A549 (cell line): ENCODE results near the gene C1orf167. TPM values are rescaled to one million over a fixed set of nuclear protein-coding genes. Genes with fewer than 3 reads are reported as not detected.

Experiments used
- ATAC-seq, 2 experiments: fragments of 200-7000 bp in 1 of 2; fragments of >200 bp in 1 of 2; cut with Nextera tagmentation in 1 of 2; cut with Tn5 transposase in 1 of 2; 3 replicates each; pipeline versions ENCODE4 v1.8.0 to v1.9.1; 2018 to 2020; ENCODE audit warnings: mild to moderate bottlenecking in 1 of 2, moderate library complexity in 1 of 2
- CTCF ChIA-PET: fragments of 300-600 bp; sonication (Branson Sonifier 250); formaldehyde crosslinking; extraction: SDS; loops from one replicate; lab custom pipeline; 2021; ENCODE audit warnings: antibody characterized with exemption, inconsistent platforms; lab: Yijun Ruan, JAX
- POLR2A ChIA-PET: fragments of 350-600 bp; formaldehyde crosslinking; extraction: SDS; loops from one replicate; lab custom pipeline; 2021; ENCODE audit warnings: antibody characterized with exemption, inconsistent platforms; lab: Yijun Ruan, JAX
- DNase-seq, 2 experiments: peaks; one replicate each; pipeline versions ENCODE4 v3.0.0 to v3.0.0-alpha.2; 2011 to 2016; ENCODE audit warnings: low read depth in 1 of 2, low spot score in 1 of 2
- FAIRE-seq: peaks from 2 replicates; lab custom pipeline; 2011; peaks lifted over from hg19 to GRCh38; lab: Jason Lieb, UNC
- H3K27ac ChIP-seq, 2 experiments: fragments of >200 bp; sonication (Bioruptor Twin); formaldehyde crosslinking; 3 replicates each; pipeline ENCODE4 v1.5.1; 2016 to 2017
- H3K4me1 ChIP-seq: fragments of >200 bp; sonication (Bioruptor Twin); formaldehyde crosslinking; 3 replicates; pipeline ENCODE4 v1.6.1; 2016
- H3K4me2 ChIP-seq: fragments of >200 bp; sonication (Bioruptor Twin); formaldehyde crosslinking; 3 replicates; pipeline ENCODE4 v1.6.1; 2016
- H3K4me3 ChIP-seq: fragments of >200 bp; sonication (Bioruptor Twin); formaldehyde crosslinking; 3 replicates; pipeline ENCODE4 v1.5.1; 2016
- H3K9me3 ChIP-seq: fragments of >200 bp; sonication (Bioruptor Twin); formaldehyde crosslinking; 3 replicates; pipeline ENCODE4 v1.6.1; 2016
- BCL3 ChIP-seq: fragments of >200 bp; sonication (Bioruptor Twin); formaldehyde crosslinking; IDR thresholded peaks from 3 replicates; pipeline ENCODE4 v1.6.1; 2016
- BHLHE40 ChIP-seq: IDR thresholded peaks from 2 replicates; pipeline ENCODE4 v1.6.1; 2012; ENCODE audit warnings: low read depth, low read length, inconsistent platforms
- CBX2 ChIP-seq: fragments of 200-600 bp; sonication (generic); IDR thresholded peaks from 2 replicates; pipeline ENCODE4 v1.6.1; 2016; ENCODE audit warnings: low read depth, mild to moderate bottlenecking, borderline replicate concordance
- CEBPB ChIP-seq, 2 experiments: fragments of >200 bp in 1 of 2; sonication (Bioruptor Twin) in 1 of 2; formaldehyde crosslinking in 1 of 2; IDR thresholded peaks; 2 replicates each; pipeline ENCODE4 v1.6.1; 2012 to 2016
- CHD4 ChIP-seq: fragments of 200-600 bp; sonication (generic); IDR thresholded peaks from 2 replicates; pipeline ENCODE4 v1.6.1; 2016; ENCODE audit warnings: antibody characterized with exemption, mild to moderate bottlenecking, borderline replicate concordance
- EHF ChIP-seq: fragments of 250-450 bp; sonication (Bioruptor Pico); IDR thresholded peaks from 2 replicates; pipeline ENCODE4 v1.5.0; 2020; ENCODE audit warnings: mild to moderate bottlenecking
- EHMT2 ChIP-seq: fragments of 200-600 bp; sonication (generic); IDR thresholded peaks from 2 replicates; pipeline ENCODE4 v1.6.1; 2016; ENCODE audit warnings: antibody characterized with exemption, low read depth, mild to moderate bottlenecking, moderate library complexity
- EP300 ChIP-seq, 2 experiments: fragments of >200 bp; sonication (Bioruptor Twin); formaldehyde crosslinking; IDR thresholded peaks; 2 replicates in 1 of 2; 3 replicates in 1 of 2; pipeline ENCODE4 v1.6.1; 2016 to 2017
- FOSB ChIP-seq: fragments of 250-450 bp; sonication (Bioruptor Pico); IDR thresholded peaks from 2 replicates; pipeline ENCODE4 v1.5.0; 2020; ENCODE audit warnings: mild to moderate bottlenecking, moderate library complexity
- FOSL2 ChIP-seq, 2 experiments: fragments of 450-650 bp in 1 of 2; fragments of >200 bp in 1 of 2; sonication (Bioruptor Twin) in 1 of 2; formaldehyde crosslinking; IDR thresholded peaks; 2 replicates each; pipeline versions ENCODE4 v1.5.0 to v1.6.1; 2016 to 2020; ENCODE audit warnings: mild to moderate bottlenecking in 1 of 2, moderate library complexity in 1 of 2
- HES2 ChIP-seq: fragments of >200 bp; sonication (Bioruptor Twin); formaldehyde crosslinking; IDR thresholded peaks from 2 replicates; pipeline ENCODE4 v1.6.1; 2016
- HMGXB4 ChIP-seq: fragments of 250-450 bp; sonication (Bioruptor Pico); IDR thresholded peaks from 2 replicates; pipeline ENCODE4 v1.5.0; 2021; ENCODE audit warnings: mild to moderate bottlenecking, moderate library complexity, borderline replicate concordance
- HOXB5 ChIP-seq: fragments of 250-450 bp; sonication (Bioruptor Pico); IDR thresholded peaks from 2 replicates; pipeline ENCODE4 v1.5.0; 2020; ENCODE audit warnings: mild to moderate bottlenecking, moderate library complexity
- JUN ChIP-seq, 2 experiments: fragments of >200 bp; sonication (Bioruptor Twin); formaldehyde crosslinking; IDR thresholded peaks; 2 replicates in 1 of 2; 3 replicates in 1 of 2; pipeline ENCODE4 v1.6.1; 2016 to 2017
- MAFK ChIP-seq: fragments of 450-650 bp; IDR thresholded peaks from 2 replicates; pipeline ENCODE4 v1.6.1; 2014; ENCODE audit not compliant: partially characterized antibody
- NR3C1 ChIP-seq: fragments of >200 bp; sonication (Bioruptor Twin); formaldehyde crosslinking; IDR thresholded peaks from 3 replicates; pipeline ENCODE4 v1.6.1; 2017
- RARB ChIP-seq: fragments of 250-450 bp; sonication (Bioruptor Pico); IDR thresholded peaks from 2 replicates; pipeline ENCODE4 v1.8.0; 2021; ENCODE audit warnings: mild to moderate bottlenecking, moderate library complexity
- TFCP2L1 ChIP-seq: fragments of 250-450 bp; sonication (Bioruptor Pico); IDR thresholded peaks from 2 replicates; pipeline ENCODE4 v1.5.0; 2021; ENCODE audit warnings: mild to moderate bottlenecking
- USF2 ChIP-seq: fragments of 450-650 bp; IDR thresholded peaks from 2 replicates; pipeline ENCODE4 v1.6.1; 2014; ENCODE audit warnings: antibody characterized with exemption
- ZSCAN20 ChIP-seq: fragments of 250-450 bp; sonication (Bioruptor Pico); IDR thresholded peaks from 2 replicates; pipeline ENCODE4 v1.8.0; 2022; ENCODE audit warnings: mild to moderate bottlenecking, moderate library complexity
- WGBS: methylation state at CpG from one replicate; pipeline ENCODE4 v1.1.6; 2017; ENCODE audit errors: missing lambda C conversion rate; 5-methylcytosine and 5-hydroxymethylcytosine counted together
- polyA plus RNA-seq, 4 experiments: library from polyadenylated mRNA; depleted of rRNA in 3 of 4; stranded (reverse); fragments of >200 nt; fragmentation: RNase III in 1 of 4; extraction: RNeasy Plus Mini Kit Qiagen cat#74134 plus additional on column Dnase treatment in 1 of 4; gene quantifications; 2 replicates in 3 of 4; 3 replicates in 1 of 4; pipeline ENCODE4 v1.2.3, GENCODE V29; 2011 to 2017
- TF ChIP-seq, protein P1 (sequence below): fragments of >200 bp; sonication (Bioruptor Twin); formaldehyde crosslinking; IDR thresholded peaks from 3 replicates; pipeline ENCODE4 v1.5.1; 2016
- TF ChIP-seq, protein P2 (sequence below): IDR thresholded peaks from 2 replicates; pipeline ENCODE4 v1.6.1; 2012; ENCODE audit warnings: low read depth, borderline replicate concordance

Gene C1orf167
- polyA plus RNA-seq, 2 of the 4 experiments (the other 2 are of a cell fraction), result not detected

DNA sequence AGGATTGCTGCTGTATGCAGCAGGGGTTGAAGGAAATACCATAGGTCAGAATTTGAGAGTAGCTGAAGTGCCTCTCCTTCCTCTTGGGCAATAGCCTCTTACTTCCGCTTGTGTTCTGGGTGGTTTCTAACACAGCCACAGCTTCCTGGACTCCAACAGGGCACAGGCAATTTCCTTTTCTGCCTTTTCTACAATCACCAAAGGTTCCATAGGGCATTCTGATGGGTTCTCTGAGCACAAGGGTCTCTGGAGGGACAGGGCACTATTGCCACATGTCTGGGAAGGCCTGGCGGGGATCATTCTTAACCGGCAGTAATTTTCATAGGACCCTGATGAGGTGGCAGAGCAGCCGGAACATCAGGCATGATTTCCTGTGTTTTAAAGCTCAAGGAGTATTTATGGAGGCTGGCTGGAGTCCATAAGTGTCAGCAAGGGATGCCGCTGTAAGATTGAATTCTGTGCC, 31.5 kb upstream of the C1orf167 start:
- POLR2A ChIA-PET, result interaction anchor here (0.5 kb wide), 1 partner anchor 196 kb away, joined by 3 read pairs; the partner anchor contains the start of gene KIAA2013
- WGBS, result 91% methylated on average over 4 of the region's 5 CpGs
- CTCF ChIA-PET, result interaction anchor here (1.3 to 2.7 kb wide), 3 partner anchors 11 to 80 kb away, joined by 3 to 8 read pairs (median 6); no protein-coding TSS in a partner anchor
- ATAC-seq, result no peak
- H3K4me2 ChIP-seq, result no peak overlapping the region
- no peak overlapping the region for H3K4me3 ChIP-seq
- TF ChIP-seq USF2 (no peak), HMGXB4 (CRISPR knock-in tag) (no peak), MAFK (no peak), HOXB5 (CRISPR knock-in tag) (no peak), CHD4 (no peak), CEBPB (IDR thresholded peaks at IDR 0.05) (no peak), FOSB (CRISPR knock-in tag) (no peak), FOSL2 (IDR thresholded peaks at IDR 0.05) (no peak), FOSL2 (CRISPR knock-in tag; IDR thresholded peaks at IDR 0.05) (no peak), BCL3 (no peak), ZSCAN20 (CRISPR knock-in tag) (no peak), EP300 (IDR thresholded peaks at IDR 0.05) (no peak), BHLHE40 (no peak), CBX2 (no peak), TFCP2L1 (CRISPR knock-in tag) (no peak), JUN (IDR thresholded peaks at IDR 0.05) (no peak), RARB (CRISPR knock-in tag) (no peak)
- TF ChIP-seq, protein P1, sequence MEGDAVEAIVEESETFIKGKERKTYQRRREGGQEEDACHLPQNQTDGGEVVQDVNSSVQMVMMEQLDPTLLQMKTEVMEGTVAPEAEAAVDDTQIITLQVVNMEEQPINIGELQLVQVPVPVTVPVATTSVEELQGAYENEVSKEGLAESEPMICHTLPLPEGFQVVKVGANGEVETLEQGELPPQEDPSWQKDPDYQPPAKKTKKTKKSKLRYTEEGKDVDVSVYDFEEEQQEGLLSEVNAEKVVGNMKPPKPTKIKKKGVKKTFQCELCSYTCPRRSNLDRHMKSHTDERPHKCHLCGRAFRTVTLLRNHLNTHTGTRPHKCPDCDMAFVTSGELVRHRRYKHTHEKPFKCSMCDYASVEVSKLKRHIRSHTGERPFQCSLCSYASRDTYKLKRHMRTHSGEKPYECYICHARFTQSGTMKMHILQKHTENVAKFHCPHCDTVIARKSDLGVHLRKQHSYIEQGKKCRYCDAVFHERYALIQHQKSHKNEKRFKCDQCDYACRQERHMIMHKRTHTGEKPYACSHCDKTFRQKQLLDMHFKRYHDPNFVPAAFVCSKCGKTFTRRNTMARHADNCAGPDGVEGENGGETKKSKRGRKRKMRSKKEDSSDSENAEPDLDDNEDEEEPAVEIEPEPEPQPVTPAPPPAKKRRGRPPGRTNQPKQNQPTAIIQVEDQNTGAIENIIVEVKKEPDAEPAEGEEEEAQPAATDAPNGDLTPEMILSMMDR, result no peak
- TF ChIP-seq, all 56 proteins: peak for 0
- DNase-seq, result no peak
- H3K9me3 ChIP-seq, result no peaks in the 10 kb centered on the region
- FAIRE-seq, result no peak
- H3K27ac ChIP-seq, result no peak overlapping the region
- H3K4me1 ChIP-seq, result no peaks in the 10 kb centered on the region

- ChIA-PET POLR2A (interaction anchor here (0.7 kb wide), 1 partner anchor 288 kb away, joined by 5 read pairs; the partner anchor contains the start of gene MIIP), CTCF (interaction anchor here (1.3 to 2.7 kb wide), 3 partner anchors 12 to 82 kb away, joined by 3 to 8 read pairs (median 6); no protein-coding TSS in a partner anchor)
- DNase-seq (no peak), FAIRE-seq (no peak)
- H3K9me3 ChIP-seq, result no peaks in the 10 kb centered on the region
- TF ChIP-seq HES2 (no peak), EHMT2 (no peak), NR3C1 (no peak), EHF (CRISPR knock-in tag) (no peak), FOSB (CRISPR knock-in tag) (no peak), HOXB5 (CRISPR knock-in tag) (no peak), CEBPB (IDR thresholded peaks at IDR 0.05) (no peak)
- TF ChIP-seq, protein P2, sequence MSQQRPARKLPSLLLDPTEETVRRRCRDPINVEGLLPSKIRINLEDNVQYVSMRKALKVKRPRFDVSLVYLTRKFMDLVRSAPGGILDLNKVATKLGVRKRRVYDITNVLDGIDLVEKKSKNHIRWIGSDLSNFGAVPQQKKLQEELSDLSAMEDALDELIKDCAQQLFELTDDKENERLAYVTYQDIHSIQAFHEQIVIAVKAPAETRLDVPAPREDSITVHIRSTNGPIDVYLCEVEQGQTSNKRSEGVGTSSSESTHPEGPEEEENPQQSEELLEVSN, result no peak
- TF ChIP-seq, all 56 proteins: peak for 0
- Histone ChIP-seq H3K27ac (no peak overlapping the region), H3K4me3 (no peak overlapping the region), H3K4me1 (no peaks in the 10 kb centered on the region), H3K4me2 (no peak overlapping the region)
- ATAC-seq, result no peak
- WGBS, result 73% methylated on average over 13 of the region's 17 CpGs
These were observed 30.2 kb upstream of the C1orf167 start for GRCh38 chr1:11731691-11732283.
